Brain microvascular endothelial cell (primary cell): ENCODE results near the gene JARID2.

ENCODE experiments used
- DNase-seq: peaks from one replicate; pipeline ENCODE4 v3.0.0-alpha.2; 2020
- H3K27ac ChIP-seq: fragments of 250-450 bp; sonication (Bioruptor Pico); 2 replicates; pipeline ENCODE4 v1.5.1; 2020; ENCODE audit warnings: mild to moderate bottlenecking, moderate library complexity
- H3K27me3 ChIP-seq: fragments of 250-450 bp; sonication (Bioruptor Pico); replicated peaks from 2 replicates; pipeline ENCODE4 v1.5.1; 2020; ENCODE audit warnings: mild to moderate bottlenecking
- H3K36me3 ChIP-seq: fragments of 250-450 bp; sonication (Bioruptor Pico); replicated peaks from 2 replicates; pipeline ENCODE4 v1.5.1; 2020; ENCODE audit warnings: mild to moderate bottlenecking
- H3K4me3 ChIP-seq: 2 replicates; pipeline ENCODE4 v1.5.1; 2011; ENCODE audit warnings: low read depth, mild to moderate bottlenecking, control low read depth, low read length, moderate library complexity
- CTCF ChIP-seq: IDR thresholded peaks from 2 replicates; pipeline ENCODE4 v1.5.1; 2011; ENCODE audit warnings: low read depth, mild to moderate bottlenecking, moderate library complexity, low read length, control low read depth, inconsistent platforms; ENCODE audit errors: missing control alignments
- in situ Hi-C: cut with HindIII; loops from 2 replicates; pipeline ENCODE4 v1.10.0; 2017; ENCODE audit warnings: low sequenced_read_pairs, low pct_ligation_motif_present

JARID2 gene

GRCh38 chr6:15449011-15449410 is 203.1 kb downstream of the JARID2 start:
- H3K36me3 ChIP-seq: no peaks in the 10 kb centered on the region
- H3K27ac ChIP-seq: no peak overlapping the region
- no peaks in the 10 kb centered on the region for H3K27me3 ChIP-seq
- DNase-seq: no peak
- no peak overlapping the region for H3K4me3 ChIP-seq
- in situ Hi-C loops: no loop called here
- TF ChIP-seq CTCF: no peak

GRCh38 chr6:15451738-15452137 is 205.9 kb downstream of the JARID2 start:
- H3K27me3 ChIP-seq: no peaks in the 10 kb centered on the region
- H3K27ac ChIP-seq: no peak overlapping the region
- in situ Hi-C loops: no loop called here
- H3K36me3 ChIP-seq: no peaks in the 10 kb centered on the region
- no peak for TF ChIP-seq CTCF
- no peak for DNase-seq
- H3K4me3 ChIP-seq: no peak overlapping the region

GRCh38 chr6:15452182-15452941 is 206.5 kb downstream of the JARID2 start:
- in situ Hi-C loops: no loop called here
- H3K4me3 ChIP-seq: no peak overlapping the region
- DNase-seq: no peak
- H3K27me3 ChIP-seq: no peaks in the 10 kb centered on the region
- no peak for TF ChIP-seq CTCF
- no peaks in the 10 kb centered on the region for H3K36me3 ChIP-seq
- H3K27ac ChIP-seq: no peak overlapping the region

GRCh38 chr6:15453186-15453585 is 207.3 kb downstream of the JARID2 start:
- DNase-seq: no peak
- TF ChIP-seq CTCF: no peak
- in situ Hi-C loops: no loop called here
- Histone ChIP-seq H3K27ac (no peak overlapping the region), H3K36me3 (no peaks in the 10 kb centered on the region), H3K4me3 (no peak overlapping the region), H3K27me3 (no peaks in the 10 kb centered on the region)

- in situ Hi-C loops: no loop called here
Observed at GRCh38 chr6:15453622-15454021, 207.8 kb downstream of the JARID2 start.

More at GRCh38 chr6:15453622-15454021, 207.8 kb downstream of the JARID2 start:
- no peak for TF ChIP-seq CTCF
- no peaks in the 10 kb centered on the region for H3K36me3 ChIP-seq
- H3K4me3 ChIP-seq: no peak overlapping the region
- no peak overlapping the region for H3K27ac ChIP-seq
- H3K27me3 ChIP-seq: no peaks in the 10 kb centered on the region
- DNase-seq: no peak
